CD4-positive, alpha-beta T cell (primary cell): ENCODE results near the gene FFAR2. TPM values are rescaled to one million over a fixed set of nuclear protein-coding genes. Genes with fewer than 3 reads are reported as not detected.

Source experiments
- ATAC-seq: fragments of 200-7000 bp; cut with Tn5 transposase; one replicate; pipeline ENCODE4 v1.10.0; 2022; ENCODE audit warnings: mild to moderate bottlenecking; ENCODE audit not compliant: poor library complexity
- CTCF ChIA-PET: fragments of 350-600 bp; sonication (Branson Sonifier 250); formaldehyde crosslinking; loops from one replicate; lab custom pipeline; 2021; ENCODE audit warnings: antibody characterized with exemption, inconsistent platforms; lab: Charles Lee
- POLR2A ChIA-PET: fragments of 350-600 bp; sonication (Branson Sonifier 250); formaldehyde crosslinking; loops from one replicate; lab custom pipeline; 2021; ENCODE audit warnings: antibody characterized with exemption, inconsistent platforms; lab: Charles Lee
- DNase-seq, 14 experiments: peaks; one replicate each; pipeline ENCODE4 v3.0.0-alpha.2; 2013 to 2020; ENCODE audit warnings: mixed read lengths in 2 of 14
- H3K27ac ChIP-seq, 2 donors: one replicate each; pipeline versions ENCODE4 v1.5.1 to v1.7.0; 2013; ENCODE audit warnings: low read length in 2 of 2, low read depth in 1 of 2, mild to moderate bottlenecking in 1 of 2
- H3K27me3 ChIP-seq, 2 experiments: 1 replicate in 1 of 2; 2 replicates in 1 of 2; pipeline versions ENCODE4 v1.6.1 to v1.7.0; 2013; ENCODE audit warnings: low read length in 2 of 2, control low read depth in 1 of 2, mild to moderate bottlenecking in 1 of 2, moderate library complexity in 1 of 2; ENCODE audit not compliant: insufficient read depth in 2 of 2, control insufficient read depth in 1 of 2
- H3K36me3 ChIP-seq: one replicate; pipeline ENCODE4 v1.6.1; 2013; ENCODE audit warnings: low read length, control low read depth; ENCODE audit not compliant: insufficient read depth
- H3K4me1 ChIP-seq: one replicate; pipeline ENCODE4 v1.6.1; 2013; ENCODE audit warnings: low read length, control low read depth; ENCODE audit not compliant: insufficient read depth
- H3K4me3 ChIP-seq: one replicate; pipeline ENCODE4 v1.5.1; 2013; ENCODE audit warnings: mild to moderate bottlenecking, low read length, moderate library complexity
- H3K9me3 ChIP-seq, 2 experiments: 1 replicate in 1 of 2; 2 replicates in 1 of 2; pipeline versions ENCODE4 v1.6.1 to v1.7.0; 2013; ENCODE audit warnings: low read length in 2 of 2, mild to moderate bottlenecking in 2 of 2, control low read depth in 1 of 2, moderate library complexity in 1 of 2; ENCODE audit not compliant: control insufficient read depth in 1 of 2, insufficient read depth in 1 of 2
- H3K27ac Mint-ChIP-seq: one replicate; pipeline ENCODE4 v1.8.0; 2020; ENCODE audit warnings: mixed read lengths
- H3K27me3 Mint-ChIP-seq: one replicate; pipeline ENCODE4 v1.8.0; 2021; ENCODE audit warnings: mixed read lengths
- H3K36me3 Mint-ChIP-seq: one replicate; pipeline ENCODE4 v1.8.0; 2021; ENCODE audit warnings: low read depth, mixed read lengths
- H3K4me1 Mint-ChIP-seq: one replicate; pipeline ENCODE4 v1.8.0; 2021; ENCODE audit warnings: low read depth, mixed read lengths
- H3K4me3 Mint-ChIP-seq: one replicate; pipeline ENCODE4 v1.8.0; 2020; ENCODE audit warnings: mild to moderate bottlenecking, mixed read lengths
- H3K9me3 Mint-ChIP-seq: one replicate; pipeline ENCODE4 v1.8.0; 2020; ENCODE audit warnings: mixed read lengths
- CTCF ChIP-seq: fragments of 200-600 bp; IDR thresholded peaks from one replicate; pipeline ENCODE4 v1.8.0; 2022; ENCODE audit warnings: antibody characterized with exemption, mild to moderate bottlenecking
- intact Hi-C, 2 experiments: fragments of 100-400 bp; cut with DNase I in 1 of 2; cut with micrococcal nuclease in 1 of 2; formaldehyde crosslinking; loops; one replicate each; pipeline versions ENCODE4 v1.15.1 to v1.9.0; 2023 to 2025; cut with DNase I, micrococcal nuclease
- total RNA-seq, 174 experiments: library from RNA in 2 of 174; stranded (reverse) in 2 of 174; gene quantifications; one replicate each; pipeline ENCODE4 v1.2.3 and lab custom pipeline; 2021 to 2026

The FFAR2 gene
- total RNA-seq, 2 experiments from 2014 or later: 0.41 TPM; not detected in 1

DNA sequence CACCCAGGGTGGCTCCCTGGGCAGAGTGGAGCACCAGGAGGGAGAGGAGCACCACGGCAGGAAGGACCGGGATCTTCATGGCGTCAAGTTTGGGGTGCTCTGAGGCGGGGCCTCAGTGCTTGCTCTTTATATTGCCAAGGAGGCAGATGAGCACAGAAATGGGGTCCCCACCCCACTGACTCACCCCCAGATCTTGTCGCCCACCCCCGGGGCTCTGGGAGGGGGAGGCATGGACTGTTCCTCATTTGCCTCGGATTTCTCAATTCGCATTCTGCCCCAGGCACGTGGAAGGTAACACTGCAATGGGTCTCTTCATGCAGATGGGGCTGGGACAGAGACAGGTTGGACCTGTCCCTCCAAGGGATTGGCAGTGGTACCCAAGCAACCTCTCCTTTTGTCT is 42.3 kb downstream of the FFAR2 start, which contains the start of gene KRTDAP:
TSS of gene KRTDAP (minus strand) at position 101 of the 400 bp plus-strand sequence. CDS start at position 79, 22 bp downstream.
- ChIA-PET POLR2A (no interaction called here), CTCF (no interaction called here)
- Histone ChIP-seq H3K4me1 (peaks cover 6% of the 10 kb centered on the region), H3K4me3 (no peak within 1 kb of the TSS), H3K27ac (no peak within 1 kb of the TSS), H3K9me3 (no peaks in the 10 kb centered on the region), H3K36me3 (no peaks in the 10 kb centered on the region), H3K27me3 (peaks cover 0 to 2% of the 10 kb centered on the region in 2 experiments)
- H3K36me3 Mint-ChIP-seq: no peaks in the 10 kb centered on the region
- intact Hi-C loops: no loop called here
- ATAC-seq: no peak
- H3K4me1 Mint-ChIP-seq: peaks cover 5% of the 10 kb centered on the region
- H3K9me3 Mint-ChIP-seq: no peaks in the 10 kb centered on the region
- H3K4me3 Mint-ChIP-seq: no peak within 1 kb of the TSS
- no peak within 1 kb of the TSS for H3K27ac Mint-ChIP-seq
- no peak for DNase-seq
- peaks cover 29% of the 10 kb centered on the region for H3K27me3 Mint-ChIP-seq
- TF ChIP-seq CTCF: no peak

DNA sequence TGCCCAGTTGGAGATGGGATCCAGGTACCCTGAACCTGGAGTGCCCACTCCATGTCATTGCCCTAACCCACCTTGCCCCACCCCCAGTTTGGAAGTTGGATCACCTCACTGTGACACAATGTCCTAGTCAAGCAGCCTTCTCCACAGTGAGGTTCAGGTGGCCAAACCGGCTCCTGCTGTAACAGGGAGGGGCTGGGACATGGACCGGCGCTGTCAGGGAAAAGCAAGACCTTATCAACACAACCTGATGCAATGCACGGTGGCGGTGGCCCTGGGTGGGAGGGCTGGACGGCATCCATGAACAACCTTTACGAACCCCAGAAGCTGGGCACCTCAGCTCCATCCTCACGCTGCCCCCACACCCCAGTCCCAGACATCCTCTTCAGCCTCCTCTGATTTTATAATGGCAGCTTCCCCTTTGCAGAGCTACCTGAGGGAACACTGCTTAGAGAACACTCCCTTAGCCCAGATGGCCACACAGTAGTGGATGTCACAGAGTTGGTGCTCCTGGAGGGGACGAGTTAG is 43.8 kb downstream of the FFAR2 start:
- POLR2A ChIA-PET: no interaction called here
- DNase-seq: no peak
- intact Hi-C loops: no loop called here
- ATAC-seq: no peak
- Mint-ChIP-seq H3K4me3 (no peak overlapping the region), H3K9me3 (no peaks in the 10 kb centered on the region), H3K27ac (no peak overlapping the region), H3K27me3 (peaks cover 23% of the 10 kb centered on the region), H3K4me1 (peaks cover 8% of the 10 kb centered on the region), H3K36me3 (no peaks in the 10 kb centered on the region)
- H3K4me3 ChIP-seq: no peak overlapping the region
- H3K27ac ChIP-seq: no peak overlapping the region
- H3K27me3 ChIP-seq: peaks cover 0 to 2% of the 10 kb centered on the region in 2 experiments
- CTCF ChIA-PET: interaction anchor here (1.4 kb wide), 1 partner anchor 425 kb away, joined by 4 read pairs; no protein-coding TSS in a partner anchor
- H3K4me1 ChIP-seq: peaks cover 10% of the 10 kb centered on the region
- TF ChIP-seq CTCF: no peak
- H3K9me3 ChIP-seq: no peaks in the 10 kb centered on the region
- no peaks in the 10 kb centered on the region for H3K36me3 ChIP-seq

DNA sequence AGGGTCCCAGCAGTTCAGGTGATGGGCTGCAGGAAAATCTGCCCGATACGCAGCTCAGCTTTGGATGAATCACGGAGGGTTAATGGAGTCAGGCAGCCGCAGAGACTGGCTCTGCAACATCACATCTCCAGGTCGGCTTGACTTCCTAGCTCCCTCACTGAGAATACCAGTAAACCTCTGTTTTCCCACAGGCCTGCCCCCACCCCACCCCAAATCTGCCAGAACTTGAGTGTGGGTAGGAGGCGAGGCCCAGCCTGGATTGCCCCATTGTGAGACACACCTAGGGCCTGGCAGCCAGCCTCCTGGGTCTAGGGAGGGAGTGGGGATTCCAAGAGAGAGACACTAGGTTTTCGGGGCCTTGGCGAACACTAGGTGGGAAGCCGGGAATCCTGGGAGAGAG is 45.9 kb downstream of the FFAR2 start:
- no peak overlapping the region for H3K27ac Mint-ChIP-seq
- Histone ChIP-seq H3K27me3 (peaks cover 0 to 2% of the 10 kb centered on the region in 2 experiments), H3K4me3 (no peak overlapping the region), H3K27ac (no peak overlapping the region), H3K36me3 (no peaks in the 10 kb centered on the region), H3K4me1 (peaks cover 10% of the 10 kb centered on the region), H3K9me3 (no peaks in the 10 kb centered on the region)
- intact Hi-C loops: loop anchor here (2.0 kb wide), 2 partner anchors 257 to 427 kb away; no protein-coding TSS in a partner anchor
- POLR2A ChIA-PET: no interaction called here
- no peak overlapping the region for H3K4me3 Mint-ChIP-seq
- no peaks in the 10 kb centered on the region for H3K36me3 Mint-ChIP-seq
- peaks cover 8% of the 10 kb centered on the region for H3K4me1 Mint-ChIP-seq
- H3K9me3 Mint-ChIP-seq: no peaks in the 10 kb centered on the region
- H3K27me3 Mint-ChIP-seq: peaks cover 15% of the 10 kb centered on the region
- CTCF ChIA-PET: no interaction called here
- TF ChIP-seq CTCF: no peak
- DNase-seq (no peak), ATAC-seq (no peak)
